H9 (cell line): Measurements from ENCODE around the gene RNF213. TPM values are rescaled to one million over a fixed set of nuclear protein-coding genes. Genes with fewer than 3 reads are reported as not detected.

Experiments used
- DNase-seq: peaks from one replicate; pipeline ENCODE4 v3.0.0-alpha.2; 2017
- H2AFZ ChIP-seq: one replicate; pipeline ENCODE4 v1.6.1; 2013; ENCODE audit warnings: mild to moderate bottlenecking, low read length, control low read depth, moderate library complexity
- H2AK5ac ChIP-seq: 2 replicates; pipeline ENCODE4 v1.6.1; 2013; ENCODE audit warnings: low read length, control low read depth, mixed read lengths; ENCODE audit not compliant: insufficient read length
- H2BK120ac ChIP-seq: one replicate; pipeline ENCODE4 v1.6.1; 2013; ENCODE audit warnings: low read depth, mild to moderate bottlenecking, low read length, control low read depth, inconsistent platforms; ENCODE audit not compliant: poor library complexity, severe bottlenecking
- H2BK12ac ChIP-seq: 2 replicates; pipeline ENCODE4 v1.6.1; 2013; ENCODE audit warnings: low read length, control low read depth, mixed read lengths, low read depth; ENCODE audit not compliant: insufficient read length
- H2BK15ac ChIP-seq: 2 replicates; pipeline ENCODE4 v1.6.1; 2013; ENCODE audit warnings: low read depth, low read length, control low read depth
- H2BK20ac ChIP-seq: one replicate; pipeline ENCODE4 v1.6.1; 2013; ENCODE audit warnings: low read depth, mild to moderate bottlenecking, low read length, control low read depth, inconsistent platforms; ENCODE audit not compliant: poor library complexity, severe bottlenecking
- H2BK5ac ChIP-seq: 2 replicates; pipeline ENCODE4 v1.6.1; 2013; ENCODE audit warnings: low read length, control low read depth, mixed read lengths; ENCODE audit not compliant: insufficient read length
- H3K14ac ChIP-seq: 2 replicates; pipeline ENCODE4 v1.6.1; 2013; ENCODE audit warnings: low read length, control low read depth; ENCODE audit not compliant: insufficient read depth
- H3K18ac ChIP-seq: 2 replicates; pipeline ENCODE4 v1.6.1; 2013; ENCODE audit warnings: low read depth, mild to moderate bottlenecking, mixed read lengths, low read length, control low read depth; ENCODE audit not compliant: insufficient read length
- H3K23ac ChIP-seq: 2 replicates; pipeline ENCODE4 v1.6.1; 2013; ENCODE audit warnings: low read length, control low read depth, mixed read lengths, low read depth; ENCODE audit not compliant: insufficient read length
- H3K23me2 ChIP-seq: 2 replicates; pipeline ENCODE4 v1.6.1; 2013; ENCODE audit warnings: low read depth, mild to moderate bottlenecking, mixed read lengths, low read length, control low read depth; ENCODE audit not compliant: insufficient read length, poor library complexity, severe bottlenecking
- H3K27ac ChIP-seq: 2 replicates; pipeline ENCODE4 v1.5.1; 2013; ENCODE audit warnings: low read length, control low read depth, mixed read lengths, low read depth; ENCODE audit not compliant: insufficient read length
- H3K27me3 ChIP-seq: 2 replicates; pipeline ENCODE4 v1.6.1; 2013; ENCODE audit warnings: low read length, control low read depth, inconsistent platforms; ENCODE audit not compliant: insufficient read depth
- H3K4ac ChIP-seq: 2 replicates; pipeline ENCODE4 v1.6.1; 2013; ENCODE audit warnings: low read depth, mild to moderate bottlenecking, control low read depth, inconsistent platforms, low read length, moderate library complexity
- H3K4me1 ChIP-seq: 2 replicates; pipeline ENCODE4 v1.6.1; 2013; ENCODE audit warnings: low read length, control low read depth, inconsistent platforms; ENCODE audit not compliant: insufficient read depth
- H3K4me2 ChIP-seq: 2 replicates; pipeline ENCODE4 v1.6.1; 2013; ENCODE audit warnings: low read length, control low read depth, mixed read lengths; ENCODE audit not compliant: insufficient read length, insufficient read depth
- H3K56ac ChIP-seq: 2 replicates; pipeline ENCODE4 v1.6.1; 2013; ENCODE audit warnings: low read depth, mild to moderate bottlenecking, mixed read lengths, low read length, control low read depth; ENCODE audit not compliant: insufficient read length
- H3K79me1 ChIP-seq: 2 replicates; pipeline ENCODE4 v1.6.1; 2013; ENCODE audit warnings: low read depth, mild to moderate bottlenecking, moderate library complexity, low read length, control low read depth, inconsistent platforms; ENCODE audit not compliant: insufficient read depth, poor library complexity, severe bottlenecking
- H3K79me2 ChIP-seq: 2 replicates; pipeline ENCODE4 v1.6.1; 2013; ENCODE audit warnings: low read length, control low read depth, inconsistent platforms; ENCODE audit not compliant: insufficient read depth
- H3K9ac ChIP-seq: 2 replicates; pipeline ENCODE4 v1.6.1; 2013; ENCODE audit warnings: low read length, control low read depth, mixed read lengths; ENCODE audit not compliant: insufficient read length; ENCODE audit errors: extremely low read depth
- H3K9me3 ChIP-seq: one replicate; pipeline ENCODE4 v1.6.1; 2013; ENCODE audit warnings: low read depth, low read length, inconsistent platforms; ENCODE audit not compliant: control insufficient read depth
- H3T11ph ChIP-seq: one replicate; pipeline ENCODE4 v1.6.1; 2013; ENCODE audit warnings: mild to moderate bottlenecking, low read length, control low read depth, inconsistent platforms
- H4K20me1 ChIP-seq: one replicate; pipeline ENCODE4 v1.6.1; 2013; ENCODE audit not compliant: control insufficient read depth, insufficient read length, insufficient read depth
- H4K5ac ChIP-seq: 2 replicates; pipeline ENCODE4 v1.6.1; 2013; ENCODE audit warnings: low read depth, mild to moderate bottlenecking, mixed read lengths, low read length, control low read depth; ENCODE audit not compliant: insufficient read length
- H4K8ac ChIP-seq: replicated peaks from 2 replicates; pipeline ENCODE4 v1.6.1; 2013; ENCODE audit warnings: low read length, control low read depth, mixed read lengths, low read depth; ENCODE audit not compliant: insufficient read length
- H4K91ac ChIP-seq: 2 replicates; pipeline ENCODE4 v1.6.1; 2013; ENCODE audit warnings: low read depth, mild to moderate bottlenecking, moderate library complexity, mixed read lengths, low read length, control low read depth; ENCODE audit not compliant: insufficient read length
- H3K27ac Mint-ChIP-seq, 3 experiments: 2 replicates in 2 of 3; 3 replicates in 1 of 3; pipeline ENCODE4 v1.8.0; 2020 to 2021; ENCODE audit warnings: mixed read lengths in 3 of 3, mild to moderate bottlenecking in 1 of 3, moderate library complexity in 1 of 3
- H3K27me3 Mint-ChIP-seq: 2 replicates; pipeline ENCODE4 v1.8.0; 2021; ENCODE audit warnings: low read depth, mild to moderate bottlenecking, moderate library complexity, mixed read lengths
- H3K36me3 Mint-ChIP-seq, 3 experiments: 2 replicates in 2 of 3; 3 replicates in 1 of 3; pipeline ENCODE4 v1.8.0; 2020 to 2021; ENCODE audit warnings: low read depth in 3 of 3, mixed read lengths in 3 of 3; ENCODE audit not compliant: insufficient read depth in 1 of 3
- H3K4me1 Mint-ChIP-seq, 2 experiments: 2 replicates each; pipeline ENCODE4 v1.8.0; 2020; ENCODE audit warnings: mixed read lengths in 2 of 2
- H3K4me3 Mint-ChIP-seq, 2 experiments: 2 replicates in 1 of 2; 3 replicates in 1 of 2; pipeline ENCODE4 v1.8.0; 2020 to 2021; ENCODE audit warnings: mild to moderate bottlenecking in 2 of 2, mixed read lengths in 2 of 2, moderate library complexity in 1 of 2
- H3K9me3 Mint-ChIP-seq, 2 experiments: 2 replicates in 1 of 2; 3 replicates in 1 of 2; pipeline ENCODE4 v1.8.0; 2020; ENCODE audit warnings: mild to moderate bottlenecking in 2 of 2, mixed read lengths in 2 of 2, moderate library complexity in 1 of 2
- WGBS: extraction: QIAGEN DNeasy Blood & Tissue Kit; methylation state at CpG from one replicate; pipeline ENCODE4 v1.1.7; 2013; ENCODE audit warnings: missing lambda C conversion rate, low lambda C conversion rate, mixed read lengths; ENCODE audit not compliant: insufficient read length; ENCODE audit errors: extremely low coverage; 5-methylcytosine and 5-hydroxymethylcytosine counted together
- total RNA-seq: library from RNA; stranded (reverse); gene quantifications from 2 replicates; pipeline ENCODE4 v1.2.1, GENCODE V29; 2021
- TF ChIP-seq, protein P1 (sequence below): fragments of 200-600 bp; sonication (generic); conservative IDR thresholded peaks from 3 replicates; pipeline ENCODE4 v1.8.0; 2021; ENCODE audit warnings: antibody characterized with exemption, mild to moderate bottlenecking

RNF213 gene
- total RNA-seq, 1 experiment from 2014 or later, result 34.3 TPM

GRCh38 chr17:80361495-80362220 is 101.0 kb downstream of the RNF213 start:
- no peak overlapping the region for H3K23ac ChIP-seq
- no peaks in the 10 kb centered on the region for H3K4me1 Mint-ChIP-seq
- peak overlapping the region in 1 of 3 experiments; percentile 57; a peak in 1 of 7 replicates for H3K27ac Mint-ChIP-seq
- H2AFZ ChIP-seq, result no peak overlapping the region
- no peaks in the 10 kb centered on the region for H3K9me3 ChIP-seq
- no peaks in the 10 kb centered on the region for H3K9me3 Mint-ChIP-seq
- H3K23me2 ChIP-seq, result no peaks in the 10 kb centered on the region
- no peaks in the 10 kb centered on the region for H3K27me3 Mint-ChIP-seq
- no peak overlapping the region for H3K14ac ChIP-seq
- no peak overlapping the region for H3K56ac ChIP-seq
- no peak overlapping the region for H3K9ac ChIP-seq
- H3K79me2 ChIP-seq, result no peaks in the 10 kb centered on the region
- TF ChIP-seq, protein P1, sequence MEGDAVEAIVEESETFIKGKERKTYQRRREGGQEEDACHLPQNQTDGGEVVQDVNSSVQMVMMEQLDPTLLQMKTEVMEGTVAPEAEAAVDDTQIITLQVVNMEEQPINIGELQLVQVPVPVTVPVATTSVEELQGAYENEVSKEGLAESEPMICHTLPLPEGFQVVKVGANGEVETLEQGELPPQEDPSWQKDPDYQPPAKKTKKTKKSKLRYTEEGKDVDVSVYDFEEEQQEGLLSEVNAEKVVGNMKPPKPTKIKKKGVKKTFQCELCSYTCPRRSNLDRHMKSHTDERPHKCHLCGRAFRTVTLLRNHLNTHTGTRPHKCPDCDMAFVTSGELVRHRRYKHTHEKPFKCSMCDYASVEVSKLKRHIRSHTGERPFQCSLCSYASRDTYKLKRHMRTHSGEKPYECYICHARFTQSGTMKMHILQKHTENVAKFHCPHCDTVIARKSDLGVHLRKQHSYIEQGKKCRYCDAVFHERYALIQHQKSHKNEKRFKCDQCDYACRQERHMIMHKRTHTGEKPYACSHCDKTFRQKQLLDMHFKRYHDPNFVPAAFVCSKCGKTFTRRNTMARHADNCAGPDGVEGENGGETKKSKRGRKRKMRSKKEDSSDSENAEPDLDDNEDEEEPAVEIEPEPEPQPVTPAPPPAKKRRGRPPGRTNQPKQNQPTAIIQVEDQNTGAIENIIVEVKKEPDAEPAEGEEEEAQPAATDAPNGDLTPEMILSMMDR, result peak; percentile 82
- H2AK5ac ChIP-seq, result no peak overlapping the region
- H4K8ac ChIP-seq, result no peak overlapping the region
- H4K20me1 ChIP-seq, result no peaks in the 10 kb centered on the region
- no peak overlapping the region for H3K27ac ChIP-seq
- no peak overlapping the region for H2BK20ac ChIP-seq
- peak; percentile 77 for DNase-seq
- H3K27me3 ChIP-seq, result no peaks in the 10 kb centered on the region
- no peak overlapping the region for H3K4me3 Mint-ChIP-seq
- H3K36me3 Mint-ChIP-seq, result peaks cover 33 to 79% (median 61%) of the 10 kb centered on the region in 3 experiments
- no peaks in the 10 kb centered on the region for H3K79me1 ChIP-seq
- H3K4me2 ChIP-seq, result no peak overlapping the region
- no peak overlapping the region for H2BK120ac ChIP-seq
- no peak overlapping the region for H3T11ph ChIP-seq
- no CpG with 5 or more reads among the region's 18 CpGs for WGBS
- H2BK5ac ChIP-seq, result no peak overlapping the region
- no peak overlapping the region for H2BK15ac ChIP-seq
- no peaks in the 10 kb centered on the region for H3K4me1 ChIP-seq
- no peak overlapping the region for H4K91ac ChIP-seq
- H4K5ac ChIP-seq, result no peak overlapping the region
- H2BK12ac ChIP-seq, result no peak overlapping the region
- H3K18ac ChIP-seq, result no peak overlapping the region
- H3K4ac ChIP-seq, result no peak overlapping the region
